Tibial nerve (tissue), 4 donors: ENCODE data around the gene RGS3. TPM values are rescaled to one million over a fixed set of nuclear protein-coding genes. Genes with fewer than 3 reads are reported as not detected.

ENCODE experiments used
- DNase-seq, 2 donors: peaks; one replicate each; pipeline ENCODE4 v3.0.0-alpha.2; 2019; ENCODE audit warnings: low spot score in 2 of 2
- H3K27ac ChIP-seq, 4 donors: fragments of 200-600 bp; sonication (generic) in 3 of 4; one replicate each; pipeline ENCODE4 v1.5.1; 2017 to 2019; ENCODE audit warnings: mild to moderate bottlenecking in 1 of 4
- H3K27me3 ChIP-seq, 2 donors: fragments of 200-600 bp; sonication (generic) in 1 of 2; one replicate each; pipeline versions ENCODE4 v1.5.1 to v1.6.0; 2017 to 2019
- H3K36me3 ChIP-seq, 3 donors: fragments of 200-600 bp; sonication (generic); one replicate each; pipeline ENCODE4 v1.5.1; 2018 to 2019
- H3K4me1 ChIP-seq, 4 donors: fragments of 200-600 bp; sonication (generic) in 3 of 4; one replicate each; pipeline ENCODE4 v1.5.1; 2017 to 2019
- H3K4me3 ChIP-seq, 4 donors: fragments of 200-600 bp; sonication (generic) in 3 of 4; one replicate each; pipeline ENCODE4 v1.5.1; 2017 to 2019; ENCODE audit warnings: mild to moderate bottlenecking in 1 of 4, moderate library complexity in 1 of 4
- H3K9me3 ChIP-seq, 4 donors: fragments of 200-600 bp; sonication (generic) in 3 of 4; one replicate each; pipeline ENCODE4 v1.5.1; 2017 to 2019
- CTCF ChIP-seq, 5 experiments: fragments of 200-600 bp in 3 of 5; fragments of 450-650 bp in 2 of 5; sonication (generic) in 3 of 5; IDR thresholded peaks; one replicate each; pipeline ENCODE4 v1.5.1; 2016 to 2019; ENCODE audit warnings: antibody characterized with exemption in 5 of 5, mild to moderate bottlenecking in 3 of 5, moderate library complexity in 2 of 5
- EP300 ChIP-seq, 2 donors: sonication (generic); formaldehyde crosslinking; IDR thresholded peaks; one replicate each; pipeline ENCODE4 v1.6.1; 2017; ENCODE audit warnings: antibody characterized with exemption in 2 of 2, mild to moderate bottlenecking in 1 of 2
- POLR2A ChIP-seq, 2 donors: fragments of 450-650 bp; IDR thresholded peaks; one replicate each; pipeline ENCODE4 v1.6.1; 2017; ENCODE audit warnings: antibody characterized with exemption in 2 of 2, mild to moderate bottlenecking in 2 of 2, moderate library complexity in 2 of 2
- WGBS, 2 donors: methylation state at CpG; one replicate each; pipeline ENCODE4 v1.1.5; 2018; 5-methylcytosine and 5-hydroxymethylcytosine counted together
- total RNA-seq, 4 donors: library from RNA; depleted of rRNA; stranded (reverse); fragments of >200 nt; gene quantifications; one replicate each; pipeline ENCODE4 v1.1.0, GENCODE V29; 2016

RGS3 gene
- total RNA-seq, 4 donors from 2014 or later, result 18.0 to 45.9 (median 35.2) TPM

DNA sequence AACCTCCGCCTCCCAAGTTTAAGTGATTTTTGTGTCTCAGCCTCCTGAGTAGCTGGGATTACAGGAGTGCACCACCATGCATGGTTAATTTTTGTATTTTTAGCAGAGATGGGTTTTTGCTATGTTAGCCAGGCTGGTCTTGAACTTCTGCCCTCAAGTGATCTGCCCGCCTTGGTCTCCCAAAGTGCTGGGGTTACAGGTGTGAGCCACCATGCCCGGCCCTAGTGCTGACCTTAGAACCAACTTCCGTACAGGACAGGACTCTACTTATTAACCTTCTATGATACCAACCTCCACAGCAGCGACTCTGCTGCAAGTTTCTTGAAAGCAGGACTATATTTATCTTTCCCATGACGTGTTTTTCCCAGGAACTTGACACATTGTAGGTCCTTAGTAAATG, 176.9 kb downstream of the RGS3 start:
- Histone ChIP-seq H3K36me3 (no peaks in the 10 kb centered on the region), H3K4me1 (peaks cover 0 to 2% (median 0%) of the 10 kb centered on the region in 4 donors), H3K27ac (no peak overlapping the region), H3K27me3 (peaks cover 0 to 8% of the 10 kb centered on the region in 2 donors), H3K4me3 (no peak overlapping the region), H3K9me3 (no peaks in the 10 kb centered on the region)
- DNase-seq, result no peak
- WGBS, 2 donors, result 75 to 82% methylated on average over 6 of the region's 6 CpGs
- TF ChIP-seq CTCF (IDR thresholded peaks at IDR 0.05) (no peak), EP300 (IDR thresholded peaks at IDR 0.05) (no peak), POLR2A (IDR thresholded peaks at IDR 0.05) (no peak)

DNA sequence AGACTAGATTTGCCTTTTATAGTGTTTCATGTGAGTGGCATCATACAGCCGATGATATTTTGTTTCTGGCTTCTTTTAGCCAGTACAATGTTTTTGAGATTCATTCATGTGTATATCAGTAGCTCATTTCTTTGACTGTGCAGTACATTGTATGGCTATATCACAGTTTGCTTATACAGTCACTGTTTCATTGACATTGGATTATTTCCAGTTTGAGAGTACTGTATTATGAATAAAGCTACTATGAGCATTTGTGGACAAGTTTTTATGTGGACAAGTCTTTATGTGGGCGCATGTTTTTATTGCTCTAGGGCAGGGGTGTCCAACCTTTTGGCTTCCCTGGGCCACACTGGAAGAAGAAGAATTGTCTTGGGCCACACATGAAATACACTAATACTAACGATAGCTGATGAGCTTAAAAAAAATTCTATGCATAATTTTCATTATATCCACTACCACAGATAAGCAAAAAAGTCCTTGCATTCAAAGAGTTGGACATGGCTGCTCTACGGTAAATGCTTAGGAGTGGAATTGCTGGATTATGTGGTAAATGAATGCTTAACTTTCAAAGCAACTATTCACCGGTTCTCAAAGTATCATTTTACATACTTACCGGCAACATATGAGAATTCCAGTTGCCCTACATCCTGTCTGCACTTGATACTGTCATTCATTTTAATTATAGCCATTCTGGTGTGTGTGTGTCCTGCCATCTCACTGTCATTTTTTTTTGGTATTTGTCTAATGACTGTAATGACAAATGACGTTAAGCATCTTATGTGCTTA, 177.8 kb downstream of the RGS3 start:
- 41 to 53% methylated on average over 7 of the region's 7 CpGs for WGBS, 2 donors
- no peak for TF ChIP-seq EP300 (IDR thresholded peaks at IDR 0.05)
- TF ChIP-seq POLR2A (IDR thresholded peaks at IDR 0.05), result no peak
- TF ChIP-seq CTCF (IDR thresholded peaks at IDR 0.05), result no peak
- Histone ChIP-seq H3K9me3 (no peaks in the 10 kb centered on the region), H3K4me1 (no peaks in the 10 kb centered on the region), H3K27me3 (peaks cover 0 to 8% of the 10 kb centered on the region in 2 donors), H3K27ac (no peak overlapping the region), H3K4me3 (no peak overlapping the region), H3K36me3 (no peaks in the 10 kb centered on the region)
- DNase-seq, result no peak

DNA sequence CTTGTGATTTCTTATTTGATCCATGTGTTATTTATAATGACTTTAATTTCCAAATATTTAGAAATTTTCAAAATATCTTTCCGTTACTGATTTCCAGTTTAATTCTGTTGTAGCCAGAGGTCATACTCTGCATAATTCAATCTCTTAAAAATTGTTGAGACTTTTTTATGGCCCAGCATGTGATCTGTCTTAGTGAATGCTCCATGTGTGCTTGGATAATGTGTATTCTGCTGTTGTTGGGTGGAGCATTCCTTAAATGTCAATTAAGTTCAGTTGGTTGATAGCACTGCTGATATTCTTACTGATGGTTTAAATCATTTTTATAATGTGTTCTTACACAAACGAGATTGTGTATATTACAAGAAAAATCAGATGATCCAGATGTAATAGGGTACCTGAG, 180.8 kb downstream of the RGS3 start:
- Histone ChIP-seq H3K4me3 (no peak overlapping the region), H3K27me3 (peaks cover 0 to 8% of the 10 kb centered on the region in 2 donors), H3K4me1 (peaks cover 0 to 6% (median 0%) of the 10 kb centered on the region in 4 donors), H3K36me3 (no peaks in the 10 kb centered on the region), H3K27ac (no peak overlapping the region), H3K9me3 (no peaks in the 10 kb centered on the region)
- TF ChIP-seq EP300 (IDR thresholded peaks at IDR 0.05) (no peak), CTCF (IDR thresholded peaks at IDR 0.05) (no peak), POLR2A (IDR thresholded peaks at IDR 0.05) (no peak)
- DNase-seq, result no peak
- 51 to 61% methylated on average over 2 of the region's 2 CpGs for WGBS, 2 donors

DNA sequence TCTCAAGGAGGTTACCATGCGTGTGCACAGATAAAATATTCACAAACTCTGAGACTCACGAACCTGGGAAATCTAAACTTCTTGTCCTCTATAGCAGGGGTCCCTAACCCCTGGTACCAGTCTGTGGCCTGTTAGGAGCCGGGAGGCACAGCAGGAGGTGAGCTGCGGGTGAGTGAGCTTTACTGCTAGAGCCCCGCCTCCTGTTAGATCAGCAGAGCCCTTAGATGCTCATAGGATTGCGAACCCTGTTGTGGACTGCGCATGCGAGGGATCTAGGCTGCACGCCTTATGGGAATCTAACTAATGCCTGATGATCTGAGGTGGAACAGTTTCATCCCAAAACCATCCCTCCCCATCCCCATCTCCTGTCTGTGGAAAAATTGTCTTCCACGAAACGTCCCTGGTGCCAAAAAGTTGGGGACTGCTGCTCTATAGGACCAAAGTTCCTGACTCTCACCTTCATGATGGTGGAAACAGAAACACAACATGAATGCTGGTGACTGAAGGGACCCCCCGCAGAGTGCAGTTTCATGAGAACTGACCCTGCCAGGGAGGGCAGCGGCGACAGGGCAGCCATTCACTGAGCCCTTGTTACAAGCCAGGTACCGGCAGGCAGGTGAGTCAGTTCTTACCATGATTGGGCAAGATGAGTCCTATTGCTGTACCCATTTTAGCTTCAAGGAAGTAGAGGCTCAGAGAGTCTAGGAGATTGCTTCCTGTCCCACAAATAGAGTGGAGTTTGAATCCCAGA, 181.9 kb downstream of the RGS3 start:
- no peak overlapping the region for H3K4me3 ChIP-seq
- TF ChIP-seq POLR2A (IDR thresholded peaks at IDR 0.05) (no peak), CTCF (IDR thresholded peaks at IDR 0.05) (no peak), EP300 (IDR thresholded peaks at IDR 0.05) (no peak)
- 87 to 91% methylated on average over 14 to 15 of the region's 15 CpGs for WGBS, 2 donors
- no peaks in the 10 kb centered on the region for H3K36me3 ChIP-seq
- H3K27ac ChIP-seq, result no peak overlapping the region
- peaks cover 0 to 8% of the 10 kb centered on the region in 2 donors for H3K27me3 ChIP-seq
- peaks cover 0 to 6% (median 0%) of the 10 kb centered on the region in 4 donors for H3K4me1 ChIP-seq
- DNase-seq, result no peak
- H3K9me3 ChIP-seq, result no peaks in the 10 kb centered on the region

DNA sequence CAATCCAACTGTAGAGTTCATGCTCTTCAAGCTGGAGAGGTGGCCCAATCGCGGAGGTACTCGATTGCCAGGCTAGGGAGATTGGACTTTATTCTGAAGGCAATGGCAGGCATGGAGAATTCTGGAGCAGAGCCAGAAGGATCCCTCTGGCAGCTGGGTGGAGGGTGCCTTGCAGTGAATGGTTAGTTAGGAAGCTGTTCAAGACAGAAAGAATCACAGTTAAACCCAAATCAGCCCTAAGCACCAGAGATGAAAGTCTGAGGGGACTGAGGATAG, 182.4 kb downstream of the RGS3 start:
- Histone ChIP-seq H3K4me3 (no peak overlapping the region), H3K9me3 (no peaks in the 10 kb centered on the region), H3K36me3 (no peaks in the 10 kb centered on the region), H3K27ac (no peak overlapping the region), H3K4me1 (peaks cover 0 to 6% (median 0%) of the 10 kb centered on the region in 4 donors), H3K27me3 (peaks cover 0 to 8% of the 10 kb centered on the region in 2 donors)
- no peak for DNase-seq
- TF ChIP-seq POLR2A (IDR thresholded peaks at IDR 0.05) (no peak), CTCF (IDR thresholded peaks at IDR 0.05) (no peak), EP300 (IDR thresholded peaks at IDR 0.05) (no peak)
- WGBS, 2 donors, result 87 to 92% methylated on average over 3 of the region's 3 CpGs
